Endothelial cell of umbilical vein (primary cell): Measurements from ENCODE around the gene PARD3B. TPM values are rescaled to one million over a fixed set of nuclear protein-coding genes. Genes with fewer than 3 reads are reported as not detected.

Experiments used
- BruUV-seq: library from RNA; stranded (reverse); fragments of 400-500 nt; replicated peaks from 2 replicates; lab custom pipeline; 2021; lab: Mats Ljungman, UMichigan
- CTCF ChIA-PET: fragments of 300-600, 350-600 bp; sonication (Branson Sonifier 250); formaldehyde crosslinking; loops from one replicate; lab custom pipeline; 2021; ENCODE audit warnings: antibody characterized with exemption, inconsistent platforms; lab: Charles Lee
- POLR2A ChIA-PET: fragments of 300-600, 350-600 bp; sonication (Branson Sonifier 250); formaldehyde crosslinking; loops from one replicate; lab custom pipeline; 2021; ENCODE audit warnings: antibody characterized with exemption, inconsistent platforms; lab: Charles Lee
- DNase-seq: peaks from one replicate; pipeline ENCODE4 v3.0.0-alpha.2; 2011; ENCODE audit warnings: low read depth, low spot score
- FAIRE-seq: peaks from 2 replicates; lab custom pipeline; 2011; peaks lifted over from hg19 to GRCh38; lab: Jason Lieb, UNC
- H2AFZ ChIP-seq: 2 replicates; pipeline ENCODE4 v1.6.0; 2012; ENCODE audit warnings: low read depth, low read length, control low read depth, inconsistent platforms
- H3K27ac ChIP-seq: 2 replicates; pipeline ENCODE4 v1.5.1; 2011; ENCODE audit warnings: low read depth, mild to moderate bottlenecking, control low read depth, low read length, moderate library complexity; ENCODE audit not compliant: insufficient read depth
- H3K27me3 ChIP-seq, 2 experiments: 2 replicates each; pipeline versions ENCODE4 v1.6.0 to v1.6.1; 2011; ENCODE audit warnings: low read length in 2 of 2, mixed read lengths in 1 of 2; ENCODE audit not compliant: control insufficient read depth in 2 of 2, insufficient read depth in 2 of 2
- H3K36me3 ChIP-seq, 2 experiments: 2 replicates in 1 of 2; 3 replicates in 1 of 2; pipeline ENCODE4 v1.5.1; 2011; ENCODE audit warnings: low read length in 2 of 2, mild to moderate bottlenecking in 1 of 2, moderate library complexity in 1 of 2; ENCODE audit not compliant: control insufficient read depth in 2 of 2, insufficient read depth in 2 of 2; ENCODE audit errors: extremely low read depth in 1 of 2
- H3K4me1 ChIP-seq: 3 replicates; pipeline ENCODE4 v1.5.1; 2011; ENCODE audit warnings: mild to moderate bottlenecking, low read length; ENCODE audit not compliant: control insufficient read depth, insufficient read depth; ENCODE audit errors: extremely low read depth
- H3K4me2 ChIP-seq: 2 replicates; pipeline ENCODE4 v1.6.1; 2011; ENCODE audit warnings: low read length, control low read depth, mixed read lengths; ENCODE audit not compliant: insufficient read depth
- H3K4me3 ChIP-seq, 3 experiments: fragments of 200-600 bp in 1 of 3; sonication (generic), shearing (Covaris generic) in 1 of 3; replicated peaks in 1 of 3; 2 replicates each; pipeline ENCODE4 v1.5.1; 2011 to 2016; ENCODE audit warnings: control low read depth in 3 of 3, low read length in 3 of 3, mild to moderate bottlenecking in 2 of 3, inconsistent platforms in 1 of 3, low read depth in 1 of 3, moderate library complexity in 1 of 3; ENCODE audit not compliant: insufficient read depth in 1 of 3
- H3K79me2 ChIP-seq: 2 replicates; pipeline ENCODE4 v1.6.0; 2012; ENCODE audit warnings: low read length, inconsistent platforms; ENCODE audit not compliant: control insufficient read depth, insufficient read depth
- H3K9ac ChIP-seq: replicated peaks from 2 replicates; pipeline ENCODE3; 2011; ENCODE audit warnings: low read length, control low read depth; ENCODE audit not compliant: insufficient read depth; ENCODE audit errors: extremely low read depth
- H3K9me1 ChIP-seq: replicated peaks from 3 replicates; pipeline ENCODE4 v1.6.0; 2011; ENCODE audit warnings: mild to moderate bottlenecking, low read length; ENCODE audit not compliant: control insufficient read depth, insufficient read depth; ENCODE audit errors: extremely low read depth
- H3K9me3 ChIP-seq: replicated peaks from 2 replicates; pipeline ENCODE4 v1.5.1; 2012; ENCODE audit warnings: low read length, inconsistent platforms; ENCODE audit not compliant: control insufficient read depth, insufficient read depth
- H4K20me1 ChIP-seq: replicated peaks from 2 replicates; pipeline ENCODE3; 2011; ENCODE audit warnings: mild to moderate bottlenecking, low read length; ENCODE audit not compliant: control insufficient read depth, insufficient read depth; ENCODE audit errors: extremely low read depth
- CTCF ChIP-seq, 2 donors: IDR thresholded peaks; 1 replicate in 1 of 2; 2 replicates in 1 of 2; pipeline ENCODE4 v1.5.1; 2011; ENCODE audit warnings: low read length in 2 of 2, mild to moderate bottlenecking in 2 of 2, moderate library complexity in 2 of 2, control low read depth in 1 of 2, inconsistent platforms in 1 of 2, low read depth in 1 of 2; ENCODE audit not compliant: insufficient read depth in 1 of 2; ENCODE audit errors: extremely low read depth in 1 of 2
- EZH2 ChIP-seq: IDR thresholded peaks from 2 replicates; pipeline ENCODE4 v1.6.1; 2012; ENCODE audit warnings: borderline replicate concordance, low read depth, mild to moderate bottlenecking, moderate library complexity, low read length, inconsistent platforms; ENCODE audit not compliant: severe bottlenecking
- FOS ChIP-seq: IDR thresholded peaks from 2 replicates; pipeline ENCODE4 v1.6.1; 2011; ENCODE audit warnings: mild to moderate bottlenecking, low read length, moderate library complexity, borderline replicate concordance; ENCODE audit not compliant: insufficient read depth
- GATA2 ChIP-seq: IDR thresholded peaks from 2 replicates; pipeline ENCODE4 v1.7.0; 2011; ENCODE audit warnings: low read depth, mild to moderate bottlenecking, moderate library complexity, mixed read lengths, low read length; ENCODE audit not compliant: insufficient read length, insufficient read depth
- JUN ChIP-seq: IDR thresholded peaks from 2 replicates; pipeline ENCODE4 v1.6.1; 2011; ENCODE audit warnings: borderline replicate concordance, low read depth; ENCODE audit not compliant: insufficient read length, insufficient read depth
- MYC ChIP-seq: IDR thresholded peaks from one replicate; pipeline ENCODE4 v1.6.1; 2011; ENCODE audit warnings: mild to moderate bottlenecking, low read depth, low read length
- POLR2AphosphoS5 ChIP-seq: IDR thresholded peaks from 2 replicates; pipeline ENCODE4 v1.6.1; 2012; ENCODE audit warnings: low read depth, mild to moderate bottlenecking, control low read depth, low read length, moderate library complexity; ENCODE audit not compliant: insufficient read depth
- dilution Hi-C: fragments of 300-500 bp; cut with MboI; formaldehyde crosslinking; loops from one replicate; pipeline ENCODE4 v1.15.0; 2019; ENCODE audit warnings: low sequenced_read_pairs; ENCODE audit not compliant: extremely low pct_ligation_motif_present
- intact Hi-C: fragments of 100-400 bp; cut with micrococcal nuclease; formaldehyde crosslinking; loops from one replicate; pipeline ENCODE4 v1.10.0; 2022
- polyA plus RNA-seq, 4 experiments: library from polyadenylated mRNA; depleted of rRNA in 3 of 4; stranded (reverse) in 3 of 4; unstranded in 1 of 4; fragments of >200 nt; gene quantifications; 2 replicates each; pipeline versions ENCODE4 v1.2.1 to v1.2.3, GENCODE V29; 2011 to 2012; ENCODE audit warnings: missing spikeins in 1 of 4
- total RNA-seq: library from RNA; stranded (reverse); gene quantifications from 2 replicates; pipeline ENCODE4 v1.2.3, GENCODE V29; 2021
- TF ChIP-seq, protein P1 (sequence below): IDR thresholded peaks from 2 replicates; pipeline ENCODE4 v1.6.1; 2011; ENCODE audit not compliant: insufficient read depth, insufficient read length

PARD3B gene
- total and polyA plus RNA-seq, 2 donors (not counting 3 experiments of a cell fraction or from before 2014, with no cell fraction given): 2.2 to 30.9 TPM

DNA sequence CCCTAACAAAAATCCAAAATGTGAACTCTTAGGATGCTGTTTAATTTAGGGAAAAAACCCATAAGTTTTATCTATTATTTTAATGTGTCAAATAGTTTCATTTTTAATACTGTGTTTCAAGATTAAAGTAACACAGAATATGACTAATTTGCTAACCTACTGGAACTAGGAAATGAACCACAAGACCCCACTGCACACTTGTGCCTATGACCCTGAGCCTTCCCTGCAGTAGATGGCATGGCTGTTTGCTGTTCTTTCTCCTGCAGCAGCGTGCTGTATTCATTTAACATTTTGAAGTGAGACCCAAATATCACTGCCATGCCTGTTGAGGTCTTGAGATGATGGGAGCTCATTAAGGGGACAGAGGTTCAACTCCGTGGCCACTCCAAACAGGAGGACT lies 571.9 kb downstream of the PARD3B start:
- H3K79me2 ChIP-seq: no peaks in the 10 kb centered on the region
- dilution Hi-C loops (no loop called here), intact Hi-C loops (no loop called here)
- no TSS peak for BruUV-seq
- no peak for TF ChIP-seq FOS
- ChIA-PET POLR2A (no interaction called here), CTCF (interaction anchor here (1.0 kb wide), 2 partner anchors 8 to 11 kb away, joined by 3 read pairs; no protein-coding TSS in a partner anchor)
- H3K9ac ChIP-seq: no peak overlapping the region
- H3K9me3 ChIP-seq: no peaks in the 10 kb centered on the region
- H3K36me3 ChIP-seq: no peaks in the 10 kb centered on the region
- peaks cover 6% of the 10 kb centered on the region for H3K4me1 ChIP-seq
- no peaks in the 10 kb centered on the region for H3K9me1 ChIP-seq
- no peak overlapping the region for H3K27ac ChIP-seq
- no peak overlapping the region for H2AFZ ChIP-seq
- FAIRE-seq (no peak), DNase-seq (no peak)
- H3K4me2 ChIP-seq: no peak overlapping the region
- H4K20me1 ChIP-seq: no peaks in the 10 kb centered on the region
- no peaks in the 10 kb centered on the region for H3K27me3 ChIP-seq
- no peak overlapping the region for H3K4me3 ChIP-seq

GRCh38 chr2:205119136-205119535 lies 573.9 kb downstream of the PARD3B start:
- Histone ChIP-seq H3K4me1 (peaks cover 6% of the 10 kb centered on the region), H3K27me3 (no peaks in the 10 kb centered on the region), H3K36me3 (no peaks in the 10 kb centered on the region), H3K27ac (no peak overlapping the region), H3K4me3 (no peak overlapping the region), H3K9me3 (no peaks in the 10 kb centered on the region), H4K20me1 (no peaks in the 10 kb centered on the region), H2AFZ (no peak overlapping the region), H3K9me1 (no peaks in the 10 kb centered on the region), H3K4me2 (no peak overlapping the region), H3K79me2 (no peaks in the 10 kb centered on the region), H3K9ac (no peak overlapping the region)
- intact Hi-C loops: no loop called here
- dilution Hi-C loops: no loop called here
- no TSS peak for BruUV-seq
- TF ChIP-seq JUN (no peak), POLR2AphosphoS5 (no peak), CTCF (IDR thresholded peaks at IDR 0.05; ENCODE audit: extremely low read depth in 1 of 2, insufficient read depth in 1 of 2, low read depth in 1 of 2, low read length in 2 of 2) (no peak), GATA2 (no peak), MYC (no peak), EZH2 (no peak), FOS (no peak)
- TF ChIP-seq, protein P1, sequence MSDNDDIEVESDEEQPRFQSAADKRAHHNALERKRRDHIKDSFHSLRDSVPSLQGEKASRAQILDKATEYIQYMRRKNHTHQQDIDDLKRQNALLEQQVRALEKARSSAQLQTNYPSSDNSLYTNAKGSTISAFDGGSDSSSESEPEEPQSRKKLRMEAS: no peak
- FAIRE-seq (no peak), DNase-seq (no peak)
- ChIA-PET POLR2A (no interaction called here), CTCF (no interaction called here)
